ENCODE data around the gene MAPK7.

Gene MAPK7

GRCh38 chr17:19343671-19344151 is 34.6 kb upstream of the MAPK7 start:
- Histone ChIP-seq H3K9ac (ENCODE audit: low read length) (no peak overlapping the region), H3K9me2 (replicated peaks; ENCODE audit: insufficient read depth, low read length) (no peaks in the 10 kb centered on the region), H3K4me2 (ENCODE audit: low read depth, low read length, poor library complexity, severe bottlenecking) (no peak overlapping the region), H3K27ac (ENCODE audit: low read depth, low read length) (no peak overlapping the region), H2AFZ (ENCODE audit: low read depth, low read length, severe bottlenecking) (no peak overlapping the region), H3K36me3 (ENCODE audit: low read length) (no peaks in the 10 kb centered on the region), H4K20me1 (ENCODE audit: low read depth, low read length) (no peaks in the 10 kb centered on the region), H3K27me3 (ENCODE audit: low read length) (no peaks in the 10 kb centered on the region), H3F3A (ENCODE audit: insufficient read depth) (no peaks in the 10 kb centered on the region), H3K9me3 (ENCODE audit: insufficient read depth, low read length) (no peaks in the 10 kb centered on the region), H3K79me2 (ENCODE audit: insufficient read depth, low read length) (no peaks in the 10 kb centered on the region), H3K4me3 (ENCODE audit: insufficient read depth, low read length, poor library complexity, severe bottlenecking) (no peak overlapping the region)
- TF ChIP-seq EZH2phosphoT487 (conservative IDR thresholded peaks at IDR 0.05; ENCODE audit: low read length) (no peak), CTCF (IDR thresholded peaks at IDR 0.05; ENCODE audit: insufficient read depth, low read length, poor library complexity, severe bottlenecking) (no peak)

- no peak overlapping the region for H2AFZ ChIP-seq (ENCODE audit: low read depth, low read length, severe bottlenecking)
- no peaks in the 10 kb centered on the region for H3K9me2 ChIP-seq (replicated peaks; ENCODE audit: insufficient read depth, low read length)
- H3K4me3 ChIP-seq (ENCODE audit: insufficient read depth, low read length, poor library complexity, severe bottlenecking), result no peak overlapping the region
- no peak overlapping the region for H3K9ac ChIP-seq (ENCODE audit: low read length)
- no peaks in the 10 kb centered on the region for H3K27me3 ChIP-seq (ENCODE audit: low read length)
- H3K79me2 ChIP-seq (ENCODE audit: insufficient read depth, low read length), result no peaks in the 10 kb centered on the region
- H3K9me3 ChIP-seq (ENCODE audit: insufficient read depth, low read length), result no peaks in the 10 kb centered on the region
- no peaks in the 10 kb centered on the region for H3K36me3 ChIP-seq (ENCODE audit: low read length)
- no peak overlapping the region for H3K4me2 ChIP-seq (ENCODE audit: low read depth, low read length, poor library complexity, severe bottlenecking)
- H4K20me1 ChIP-seq (ENCODE audit: low read depth, low read length), result no peaks in the 10 kb centered on the region
- no peak overlapping the region for H3K27ac ChIP-seq (ENCODE audit: low read depth, low read length)
- TF ChIP-seq EZH2phosphoT487 (conservative IDR thresholded peaks at IDR 0.05; ENCODE audit: low read length) (no peak), CTCF (IDR thresholded peaks at IDR 0.05; ENCODE audit: insufficient read depth, low read length, poor library complexity, severe bottlenecking) (no peak)
- no peaks in the 10 kb centered on the region for H3F3A ChIP-seq (ENCODE audit: insufficient read depth)
These were observed 33.8 kb upstream of the MAPK7 start for GRCh38 chr17:19344311-19345066.

GRCh38 chr17:19345067-19345460 is 33.2 kb upstream of the MAPK7 start:
- no peaks in the 10 kb centered on the region for H3K27me3 ChIP-seq (ENCODE audit: low read length)
- no peak for TF ChIP-seq CTCF (IDR thresholded peaks at IDR 0.05; ENCODE audit: insufficient read depth, low read length, poor library complexity, severe bottlenecking)
- no peak for TF ChIP-seq EZH2phosphoT487 (conservative IDR thresholded peaks at IDR 0.05; ENCODE audit: low read length)
- no peaks in the 10 kb centered on the region for H4K20me1 ChIP-seq (ENCODE audit: low read depth, low read length)
- H3K9me3 ChIP-seq (ENCODE audit: insufficient read depth, low read length), result no peaks in the 10 kb centered on the region
- no peaks in the 10 kb centered on the region for H3F3A ChIP-seq (ENCODE audit: insufficient read depth)
- no peaks in the 10 kb centered on the region for H3K9me2 ChIP-seq (replicated peaks; ENCODE audit: insufficient read depth, low read length)
- no peak overlapping the region for H3K27ac ChIP-seq (ENCODE audit: low read depth, low read length)
- no peak overlapping the region for H3K4me3 ChIP-seq (ENCODE audit: insufficient read depth, low read length, poor library complexity, severe bottlenecking)
- H2AFZ ChIP-seq (ENCODE audit: low read depth, low read length, severe bottlenecking), result no peak overlapping the region
- no peaks in the 10 kb centered on the region for H3K36me3 ChIP-seq (ENCODE audit: low read length)
- no peak overlapping the region for H3K4me2 ChIP-seq (ENCODE audit: low read depth, low read length, poor library complexity, severe bottlenecking)
- H3K9ac ChIP-seq (ENCODE audit: low read length), result no peak overlapping the region
- H3K79me2 ChIP-seq (ENCODE audit: insufficient read depth, low read length), result no peaks in the 10 kb centered on the region

Data from SU-DHL-6 (cell line).